ENCODE data around the gene MPRIP. TPM values are rescaled to one million over a fixed set of nuclear protein-coding genes. Genes with fewer than 3 reads are reported as not detected.

MPRIP gene
- total RNA-seq, 2 donors from 2014 or later = 84.3 to 258 TPM

GRCh38 chr17:17035490-17035889, 6.8 kb upstream of the MPRIP start:
- H3K27ac ChIP-seq = no peak overlapping the region
- H3K36me3 ChIP-seq = no peaks in the 10 kb centered on the region
- intact Hi-C loops (cut with DNase I) = no loop called here
- no peak for TF ChIP-seq POLR2A (IDR thresholded peaks at IDR 0.05)
- TF ChIP-seq POLR2AphosphoS5 (IDR thresholded peaks at IDR 0.05) = no peak
- no peak for TF ChIP-seq CTCF (IDR thresholded peaks at IDR 0.05)
- no peaks in the 10 kb centered on the region for H3K27me3 ChIP-seq (replicated peaks; ENCODE audit: insufficient read depth)
- DNase-seq (ENCODE audit: low spot score) = no peak
- H3K4me1 ChIP-seq (replicated peaks) = peaks cover 7% of the 10 kb centered on the region
- H3K4me3 ChIP-seq = no peak overlapping the region
- WGBS = 77% methylated on average over 6 of the region's 6 CpGs
- H3K9me3 ChIP-seq = no peaks in the 10 kb centered on the region

GRCh38 chr17:17035920-17036523, 6.2 kb upstream of the MPRIP start:
- Histone ChIP-seq H3K9me3 (no peaks in the 10 kb centered on the region), H3K27me3 (replicated peaks; ENCODE audit: insufficient read depth) (no peaks in the 10 kb centered on the region), H3K4me1 (replicated peaks) (peaks cover 7% of the 10 kb centered on the region), H3K27ac (no peak overlapping the region), H3K36me3 (no peaks in the 10 kb centered on the region), H3K4me3 (no peak overlapping the region)
- no peak for TF ChIP-seq CTCF (IDR thresholded peaks at IDR 0.05)
- no peak for TF ChIP-seq POLR2AphosphoS5 (IDR thresholded peaks at IDR 0.05)
- no peak for TF ChIP-seq POLR2A (IDR thresholded peaks at IDR 0.05)
- WGBS = 87% methylated on average over 12 of the region's 12 CpGs
- intact Hi-C loops (cut with DNase I) = no loop called here
- DNase-seq (ENCODE audit: low spot score) = no peak

- TF ChIP-seq POLR2AphosphoS5 (IDR thresholded peaks at IDR 0.05) (peak; percentile 12), CTCF (IDR thresholded peaks at IDR 0.05) (no peak), POLR2A (IDR thresholded peaks at IDR 0.05) (no peak)
- 59% methylated on average over 10 of the region's 10 CpGs for WGBS
- Histone ChIP-seq H3K27ac (no peak overlapping the region), H3K9me3 (no peaks in the 10 kb centered on the region), H3K36me3 (no peaks in the 10 kb centered on the region), H3K4me1 (replicated peaks) (peaks cover 7% of the 10 kb centered on the region), H3K27me3 (replicated peaks; ENCODE audit: insufficient read depth) (no peaks in the 10 kb centered on the region), H3K4me3 (no peak overlapping the region)
- DNase-seq (ENCODE audit: low spot score) = no peak
- intact Hi-C loops (cut with DNase I) = no loop called here
Observed at GRCh38 chr17:17036524-17036998, 5.7 kb upstream of the MPRIP start.

GRCh38 chr17:17039911-17040310, 2.3 kb upstream of the MPRIP start:
- H3K27ac ChIP-seq = no peak overlapping the region
- H3K27me3 ChIP-seq (replicated peaks; ENCODE audit: insufficient read depth) = no peaks in the 10 kb centered on the region
- H3K9me3 ChIP-seq = no peaks in the 10 kb centered on the region
- H3K4me3 ChIP-seq = no peak overlapping the region
- intact Hi-C loops (cut with DNase I) = no loop called here
- WGBS = 77% methylated on average over 6 of the region's 6 CpGs
- no peak for DNase-seq (ENCODE audit: low spot score)
- H3K4me1 ChIP-seq (replicated peaks) = no peaks in the 10 kb centered on the region
- TF ChIP-seq POLR2AphosphoS5 (IDR thresholded peaks at IDR 0.05) = no peak
- no peak for TF ChIP-seq POLR2A (IDR thresholded peaks at IDR 0.05)
- no peak for TF ChIP-seq CTCF (IDR thresholded peaks at IDR 0.05)
- H3K36me3 ChIP-seq = no peaks in the 10 kb centered on the region

GRCh38 chr17:17041018-17041521, 1.2 kb upstream of the MPRIP start:
- intact Hi-C loops (cut with DNase I) = no loop called here
- no peak overlapping the region for H3K27ac ChIP-seq
- WGBS = 60% methylated on average over 5 of the region's 5 CpGs
- H3K4me3 ChIP-seq = no peak overlapping the region
- DNase-seq (ENCODE audit: low spot score) = no peak
- H3K36me3 ChIP-seq = no peaks in the 10 kb centered on the region
- no peak for TF ChIP-seq POLR2AphosphoS5 (IDR thresholded peaks at IDR 0.05)
- no peak for TF ChIP-seq POLR2A (IDR thresholded peaks at IDR 0.05)
- TF ChIP-seq CTCF (IDR thresholded peaks at IDR 0.05) = no peak
- no peaks in the 10 kb centered on the region for H3K27me3 ChIP-seq (replicated peaks; ENCODE audit: insufficient read depth)
- no peaks in the 10 kb centered on the region for H3K4me1 ChIP-seq (replicated peaks)
- H3K9me3 ChIP-seq = no peaks in the 10 kb centered on the region
